NB4 (cell line): ENCODE data around the gene NAV3.

Experiments used
- DNase-seq: peaks from one replicate; pipeline ENCODE4 v3.0.0; 2010; ENCODE audit warnings: low read depth
- H3K4me3 ChIP-seq: one replicate; pipeline ENCODE4 v1.5.1; 2011; ENCODE audit warnings: mild to moderate bottlenecking, low read depth, low read length, moderate library complexity
- CTCF ChIP-seq: IDR thresholded peaks from one replicate; pipeline ENCODE4 v1.5.1; 2012; ENCODE audit warnings: low read depth, low read length
- MAX ChIP-seq: IDR thresholded peaks from 2 replicates; pipeline ENCODE4 v1.6.1; 2011; ENCODE audit warnings: low read depth, low read length
- MYC ChIP-seq: IDR thresholded peaks from 2 replicates; pipeline ENCODE4 v1.6.1; 2011; ENCODE audit warnings: low read depth, low read length
- POLR2A ChIP-seq: IDR thresholded peaks from 2 replicates; pipeline ENCODE4 v1.6.1; 2011; ENCODE audit warnings: mild to moderate bottlenecking; ENCODE audit not compliant: insufficient read length; ENCODE audit errors: extremely low read depth

The NAV3 gene

GRCh38 chr12:77830583-77831351, at the start of gene NAV3:
Gene NAV3, plus strand, starts transcription at chr12:77830894. Its CDS starts 568 bp downstream, at chr12:77831462.
- DNase-seq = no peak
- H3K4me3 ChIP-seq = no peak within 1 kb of the TSS
- no peak for TF ChIP-seq MYC
- no peak for TF ChIP-seq CTCF
- TF ChIP-seq POLR2A = no peak
- TF ChIP-seq MAX = no peak

- H3K4me3 ChIP-seq = no peak overlapping the region
- no peak for TF ChIP-seq MYC
- no peak for TF ChIP-seq POLR2A
- TF ChIP-seq CTCF = no peak
- TF ChIP-seq MAX = no peak
- DNase-seq = no peak
These were observed 48.7 kb upstream of the NAV3 start for GRCh38 chr12:77782034-77782433.

- no peak overlapping the region for H3K4me3 ChIP-seq
- DNase-seq = no peak
- no peak for TF ChIP-seq POLR2A
- no peak for TF ChIP-seq MAX
- no peak for TF ChIP-seq CTCF
- no peak for TF ChIP-seq MYC
These were observed 47.9 kb upstream of the NAV3 start for GRCh38 chr12:77782766-77783165.

GRCh38 chr12:77785211-77785610, 45.5 kb upstream of the NAV3 start:
- no peak overlapping the region for H3K4me3 ChIP-seq
- no peak for TF ChIP-seq CTCF
- no peak for TF ChIP-seq MYC
- TF ChIP-seq MAX = no peak
- no peak for TF ChIP-seq POLR2A
- no peak for DNase-seq

- no peak overlapping the region for H3K4me3 ChIP-seq
- TF ChIP-seq MAX (no peak), MYC (no peak), POLR2A (no peak), CTCF (no peak)
- DNase-seq = no peak
These were observed 44.0 kb upstream of the NAV3 start for GRCh38 chr12:77786675-77787074.
